ENCODE results near the gene GALNT6. TPM values are rescaled to one million over a fixed set of nuclear protein-coding genes. Genes with fewer than 3 reads are reported as not detected.

Gene GALNT6
- total and polyA plus RNA-seq, 9 of the 15 experiments (the other 6 are each of a cell fraction or from before 2014, with no cell fraction given): 1.5 to 8.6 (median 5.1) TPM

DNA sequence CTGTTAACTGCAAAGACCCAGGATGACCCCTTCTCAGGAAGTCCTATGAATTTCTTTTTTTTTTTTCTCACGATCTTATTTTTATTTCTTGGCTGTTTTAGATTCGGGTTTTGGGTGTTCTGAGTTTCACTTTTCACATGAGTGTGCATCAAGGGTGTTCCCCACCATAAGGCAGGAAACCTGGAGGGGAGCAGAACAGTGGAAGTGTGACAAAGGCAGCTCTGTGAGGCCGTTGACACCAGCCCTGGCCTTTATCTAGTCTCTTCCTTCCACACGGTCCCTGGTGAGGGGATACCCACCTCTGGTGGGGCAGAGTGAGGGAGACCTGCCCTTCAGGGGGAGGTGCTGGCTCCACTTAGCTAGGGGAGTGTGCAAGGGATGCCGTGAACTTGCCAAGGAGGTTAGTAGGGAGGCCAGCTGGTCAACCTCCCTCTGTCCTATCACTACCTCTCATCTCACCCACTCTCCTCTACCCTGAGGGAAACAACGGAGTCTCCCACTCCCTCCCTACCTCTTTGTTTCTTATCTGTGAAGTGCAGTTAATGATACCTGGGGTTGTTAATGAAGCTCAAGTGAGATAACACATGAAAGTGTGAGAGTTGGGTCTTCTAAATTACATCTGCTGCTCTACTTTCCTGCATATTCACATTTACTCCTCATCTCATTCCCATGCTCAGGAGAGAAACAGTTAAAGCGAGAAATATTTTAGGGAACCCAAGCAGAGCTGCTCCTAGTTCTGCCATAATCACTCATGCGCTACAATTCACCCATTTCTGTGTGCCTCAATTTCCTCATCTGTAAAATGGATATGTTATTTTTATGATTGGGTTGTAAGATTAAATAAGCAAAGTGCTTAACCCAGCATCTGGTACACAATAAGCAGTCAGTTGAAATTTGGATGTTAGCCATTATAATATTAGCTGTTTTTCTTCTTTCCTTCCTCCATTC, 4.4 kb upstream of the GALNT6 start (continued):
- TF ChIP-seq, protein P1, sequence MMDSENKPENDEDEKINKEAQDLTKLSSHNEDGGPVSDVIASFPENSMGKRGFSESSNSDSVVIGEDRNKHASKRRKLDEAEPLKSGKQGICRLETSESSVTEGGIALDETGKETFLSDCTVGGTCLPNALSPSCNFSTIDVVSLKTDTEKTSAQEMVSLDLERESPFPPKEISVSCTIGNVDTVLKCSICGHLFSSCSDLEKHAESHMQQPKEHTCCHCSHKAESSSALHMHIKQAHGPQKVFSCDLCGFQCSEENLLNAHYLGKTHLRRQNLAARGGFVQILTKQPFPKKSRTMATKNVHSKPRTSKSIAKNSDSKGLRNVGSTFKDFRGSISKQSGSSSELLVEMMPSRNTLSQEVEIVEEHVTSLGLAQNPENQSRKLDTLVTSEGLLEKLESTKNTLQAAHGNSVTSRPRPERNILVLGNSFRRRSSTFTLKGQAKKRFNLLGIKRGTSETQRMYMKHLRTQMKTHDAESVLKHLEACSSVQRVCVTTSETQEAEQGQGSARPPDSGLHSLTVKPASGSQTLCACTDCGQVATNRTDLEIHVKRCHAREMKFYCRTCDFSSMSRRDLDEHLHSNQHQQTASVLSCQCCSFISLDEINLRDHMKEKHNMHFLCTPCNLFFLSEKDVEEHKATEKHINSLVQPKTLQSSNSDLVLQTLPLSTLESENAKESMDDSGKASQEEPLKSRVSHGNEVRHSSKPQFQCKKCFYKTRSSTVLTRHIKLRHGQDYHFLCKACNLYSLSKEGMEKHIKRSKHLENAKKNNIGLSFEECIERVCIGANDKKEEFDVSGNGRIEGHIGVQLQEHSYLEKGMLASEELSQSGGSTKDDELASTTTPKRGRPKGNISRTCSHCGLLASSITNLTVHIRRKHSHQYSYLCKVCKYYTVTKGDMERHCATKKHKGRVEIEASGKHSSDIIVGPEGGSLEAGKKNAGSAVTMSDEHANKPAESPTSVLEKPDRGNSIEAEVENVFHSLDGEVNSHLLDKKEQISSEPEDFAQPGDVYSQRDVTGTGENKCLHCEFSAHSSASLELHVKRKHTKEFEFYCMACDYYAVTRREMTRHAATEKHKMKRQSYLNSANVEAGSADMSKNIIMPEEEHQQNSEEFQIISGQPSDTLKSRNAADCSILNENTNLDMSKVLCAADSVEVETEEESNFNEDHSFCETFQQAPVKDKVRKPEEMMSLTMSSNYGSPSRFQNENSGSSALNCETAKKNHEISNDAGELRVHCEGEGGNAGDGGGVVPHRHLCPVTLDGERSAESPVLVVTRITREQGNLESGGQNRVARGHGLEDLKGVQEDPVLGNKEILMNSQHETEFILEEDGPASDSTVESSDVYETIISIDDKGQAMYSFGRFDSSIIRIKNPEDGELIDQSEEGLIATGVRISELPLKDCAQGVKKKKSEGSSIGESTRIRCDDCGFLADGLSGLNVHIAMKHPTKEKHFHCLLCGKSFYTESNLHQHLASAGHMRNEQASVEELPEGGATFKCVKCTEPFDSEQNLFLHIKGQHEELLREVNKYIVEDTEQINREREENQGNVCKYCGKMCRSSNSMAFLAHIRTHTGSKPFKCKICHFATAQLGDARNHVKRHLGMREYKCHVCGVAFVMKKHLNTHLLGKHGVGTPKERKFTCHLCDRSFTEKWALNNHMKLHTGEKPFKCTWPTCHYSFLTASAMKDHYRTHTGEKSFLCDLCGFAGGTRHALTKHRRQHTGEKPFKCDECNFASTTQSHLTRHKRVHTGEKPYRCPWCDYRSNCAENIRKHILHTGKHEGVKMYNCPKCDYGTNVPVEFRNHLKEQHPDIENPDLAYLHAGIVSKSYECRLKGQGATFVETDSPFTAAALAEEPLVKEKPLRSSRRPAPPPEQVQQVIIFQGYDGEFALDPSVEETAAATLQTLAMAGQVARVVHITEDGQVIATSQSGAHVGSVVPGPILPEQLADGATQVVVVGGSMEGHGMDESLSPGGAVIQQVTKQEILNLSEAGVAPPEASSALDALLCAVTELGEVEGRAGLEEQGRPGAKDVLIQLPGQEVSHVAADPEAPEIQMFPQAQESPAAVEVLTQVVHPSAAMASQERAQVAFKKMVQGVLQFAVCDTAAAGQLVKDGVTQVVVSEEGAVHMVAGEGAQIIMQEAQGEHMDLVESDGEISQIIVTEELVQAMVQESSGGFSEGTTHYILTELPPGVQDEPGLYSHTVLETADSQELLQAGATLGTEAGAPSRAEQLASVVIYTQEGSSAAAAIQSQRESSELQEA (IDR thresholded peaks at IDR 0.05; ENCODE audit: low read depth): no peak
- TF ChIP-seq FOXJ3 (CRISPR knock-in tag; IDR thresholded peaks at IDR 0.05) (no peak), RBM15 (IDR thresholded peaks at IDR 0.05; ENCODE audit: insufficient read depth, low read length) (no peak), GTF2F1 (IDR thresholded peaks at IDR 0.05; ENCODE audit: low read depth, low read length) (no peak), CBFB (CRISPR knock-in tag; IDR thresholded peaks at IDR 0.05) (no peak)
- TF ChIP-seq, protein P2, sequence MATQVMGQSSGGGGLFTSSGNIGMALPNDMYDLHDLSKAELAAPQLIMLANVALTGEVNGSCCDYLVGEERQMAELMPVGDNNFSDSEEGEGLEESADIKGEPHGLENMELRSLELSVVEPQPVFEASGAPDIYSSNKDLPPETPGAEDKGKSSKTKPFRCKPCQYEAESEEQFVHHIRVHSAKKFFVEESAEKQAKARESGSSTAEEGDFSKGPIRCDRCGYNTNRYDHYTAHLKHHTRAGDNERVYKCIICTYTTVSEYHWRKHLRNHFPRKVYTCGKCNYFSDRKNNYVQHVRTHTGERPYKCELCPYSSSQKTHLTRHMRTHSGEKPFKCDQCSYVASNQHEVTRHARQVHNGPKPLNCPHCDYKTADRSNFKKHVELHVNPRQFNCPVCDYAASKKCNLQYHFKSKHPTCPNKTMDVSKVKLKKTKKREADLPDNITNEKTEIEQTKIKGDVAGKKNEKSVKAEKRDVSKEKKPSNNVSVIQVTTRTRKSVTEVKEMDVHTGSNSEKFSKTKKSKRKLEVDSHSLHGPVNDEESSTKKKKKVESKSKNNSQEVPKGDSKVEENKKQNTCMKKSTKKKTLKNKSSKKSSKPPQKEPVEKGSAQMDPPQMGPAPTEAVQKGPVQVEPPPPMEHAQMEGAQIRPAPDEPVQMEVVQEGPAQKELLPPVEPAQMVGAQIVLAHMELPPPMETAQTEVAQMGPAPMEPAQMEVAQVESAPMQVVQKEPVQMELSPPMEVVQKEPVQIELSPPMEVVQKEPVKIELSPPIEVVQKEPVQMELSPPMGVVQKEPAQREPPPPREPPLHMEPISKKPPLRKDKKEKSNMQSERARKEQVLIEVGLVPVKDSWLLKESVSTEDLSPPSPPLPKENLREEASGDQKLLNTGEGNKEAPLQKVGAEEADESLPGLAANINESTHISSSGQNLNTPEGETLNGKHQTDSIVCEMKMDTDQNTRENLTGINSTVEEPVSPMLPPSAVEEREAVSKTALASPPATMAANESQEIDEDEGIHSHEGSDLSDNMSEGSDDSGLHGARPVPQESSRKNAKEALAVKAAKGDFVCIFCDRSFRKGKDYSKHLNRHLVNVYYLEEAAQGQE (IDR thresholded peaks at IDR 0.05; ENCODE audit: borderline replicate concordance): 0 out of 2 replicates have a peak, but pooled peaks have one; percentile 3
- TF ChIP-seq, protein P2 (CRISPR knock-in tag; IDR thresholded peaks at IDR 0.05; ENCODE audit: low read depth): no peak
- TF ChIP-seq, protein P3, sequence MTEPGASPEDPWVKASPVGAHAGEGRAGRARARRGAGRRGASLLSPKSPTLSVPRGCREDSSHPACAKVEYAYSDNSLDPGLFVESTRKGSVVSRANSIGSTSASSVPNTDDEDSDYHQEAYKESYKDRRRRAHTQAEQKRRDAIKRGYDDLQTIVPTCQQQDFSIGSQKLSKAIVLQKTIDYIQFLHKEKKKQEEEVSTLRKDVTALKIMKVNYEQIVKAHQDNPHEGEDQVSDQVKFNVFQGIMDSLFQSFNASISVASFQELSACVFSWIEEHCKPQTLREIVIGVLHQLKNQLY (CRISPR knock-in tag; conservative IDR thresholded peaks at IDR 0.05): no peak
